Coronary artery (tissue), 2 donors: ENCODE results near the gene LEFTY1.

Experiments
- DNase-seq: peaks from one replicate; pipeline ENCODE4 v3.0.0-alpha.2; 2017; ENCODE audit warnings: low spot score
- H3K27ac ChIP-seq, 2 donors: fragments of 200-600 bp; sonication (generic); one replicate each; pipeline ENCODE4 v1.5.1; 2016 to 2019
- H3K4me3 ChIP-seq: fragments of 200-600 bp; sonication (generic); 2 replicates; pipeline ENCODE4 v1.5.1; 2016; ENCODE audit warnings: mild to moderate bottlenecking, moderate library complexity
- TF ChIP-seq, protein P1 (sequence below): fragments of 200-600 bp; sonication (generic); IDR thresholded peaks from one replicate; pipeline ENCODE4 v1.5.1; 2019; ENCODE audit warnings: antibody characterized with exemption

Gene LEFTY1

DNA sequence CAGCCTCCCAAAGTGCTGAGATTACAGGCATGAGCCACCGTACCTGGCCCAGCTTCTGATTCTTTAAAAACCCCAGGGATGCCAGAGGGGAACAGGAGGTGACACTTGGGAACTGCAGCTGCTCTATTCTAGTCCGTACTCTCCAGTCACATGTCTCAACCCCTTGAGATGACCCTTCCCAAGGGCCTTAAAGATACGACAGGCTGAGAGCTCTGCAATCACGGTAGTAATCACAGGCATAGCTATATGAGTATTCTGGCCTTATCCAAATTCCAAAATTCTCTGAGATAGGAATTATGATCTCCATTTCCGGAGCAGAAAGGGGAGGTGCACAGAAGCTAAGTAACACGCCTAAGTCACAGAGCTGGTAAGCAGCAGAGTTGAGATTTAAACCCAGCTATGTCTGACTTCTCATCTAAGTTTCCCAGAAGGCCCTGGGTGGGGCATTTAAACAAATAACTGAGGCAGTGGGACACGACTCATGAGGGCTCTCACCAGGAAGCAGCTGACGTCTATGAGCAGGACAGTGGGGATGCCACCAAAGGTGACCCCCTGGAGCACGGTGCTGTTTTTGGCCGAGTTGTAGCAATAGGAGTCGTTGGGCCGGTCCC, 11.9 kb downstream of the LEFTY1 start:
- Histone ChIP-seq H3K4me3 (peak overlapping the region; percentile 28), H3K27ac (peak overlapping the region; percentile 49 to 93)
- TF ChIP-seq, protein P1, sequence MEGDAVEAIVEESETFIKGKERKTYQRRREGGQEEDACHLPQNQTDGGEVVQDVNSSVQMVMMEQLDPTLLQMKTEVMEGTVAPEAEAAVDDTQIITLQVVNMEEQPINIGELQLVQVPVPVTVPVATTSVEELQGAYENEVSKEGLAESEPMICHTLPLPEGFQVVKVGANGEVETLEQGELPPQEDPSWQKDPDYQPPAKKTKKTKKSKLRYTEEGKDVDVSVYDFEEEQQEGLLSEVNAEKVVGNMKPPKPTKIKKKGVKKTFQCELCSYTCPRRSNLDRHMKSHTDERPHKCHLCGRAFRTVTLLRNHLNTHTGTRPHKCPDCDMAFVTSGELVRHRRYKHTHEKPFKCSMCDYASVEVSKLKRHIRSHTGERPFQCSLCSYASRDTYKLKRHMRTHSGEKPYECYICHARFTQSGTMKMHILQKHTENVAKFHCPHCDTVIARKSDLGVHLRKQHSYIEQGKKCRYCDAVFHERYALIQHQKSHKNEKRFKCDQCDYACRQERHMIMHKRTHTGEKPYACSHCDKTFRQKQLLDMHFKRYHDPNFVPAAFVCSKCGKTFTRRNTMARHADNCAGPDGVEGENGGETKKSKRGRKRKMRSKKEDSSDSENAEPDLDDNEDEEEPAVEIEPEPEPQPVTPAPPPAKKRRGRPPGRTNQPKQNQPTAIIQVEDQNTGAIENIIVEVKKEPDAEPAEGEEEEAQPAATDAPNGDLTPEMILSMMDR, result no peak
- DNase-seq, result no peak

DNA sequence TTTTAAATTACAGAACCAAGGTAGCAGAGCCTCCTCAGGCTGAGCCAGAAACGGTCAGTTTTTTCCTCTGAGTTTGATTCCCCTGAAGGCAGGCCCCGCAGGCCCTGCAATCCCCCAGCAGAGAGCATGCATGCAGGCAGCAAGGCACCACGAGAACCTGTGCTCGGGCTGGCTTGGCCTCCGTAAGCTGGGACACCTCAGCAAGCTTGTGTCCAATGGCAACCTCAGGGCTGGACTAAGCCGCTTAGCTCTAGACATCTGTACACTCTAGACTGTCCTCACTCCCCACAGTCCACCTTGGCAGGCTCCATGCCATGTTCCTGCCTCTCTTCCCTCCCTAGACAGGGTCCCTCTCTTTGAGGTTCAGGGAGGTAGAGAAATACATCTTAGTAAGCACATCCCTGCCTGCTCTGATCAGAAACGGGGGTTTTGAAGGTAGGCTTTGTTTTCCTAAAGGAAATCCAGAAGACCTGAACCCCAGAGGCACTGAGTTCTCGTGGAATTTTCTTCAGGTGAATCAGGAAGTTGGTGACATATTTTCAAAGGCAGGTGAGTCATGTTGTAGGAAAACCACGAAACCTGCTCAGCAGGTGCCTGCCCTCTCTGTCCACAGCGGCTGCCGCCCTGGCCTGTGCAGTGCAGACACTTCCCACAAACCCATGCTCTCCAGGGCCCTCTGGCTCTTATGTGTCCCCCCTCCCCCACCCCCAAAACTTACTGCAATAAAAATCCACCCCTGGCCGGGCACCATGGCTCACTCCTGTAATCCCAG, 13.7 kb downstream of the LEFTY1 start:
- no peak overlapping the region for H3K4me3 ChIP-seq
- no peak for DNase-seq
- TF ChIP-seq, protein P1, result no peak
- no peak overlapping the region for H3K27ac ChIP-seq

DNA sequence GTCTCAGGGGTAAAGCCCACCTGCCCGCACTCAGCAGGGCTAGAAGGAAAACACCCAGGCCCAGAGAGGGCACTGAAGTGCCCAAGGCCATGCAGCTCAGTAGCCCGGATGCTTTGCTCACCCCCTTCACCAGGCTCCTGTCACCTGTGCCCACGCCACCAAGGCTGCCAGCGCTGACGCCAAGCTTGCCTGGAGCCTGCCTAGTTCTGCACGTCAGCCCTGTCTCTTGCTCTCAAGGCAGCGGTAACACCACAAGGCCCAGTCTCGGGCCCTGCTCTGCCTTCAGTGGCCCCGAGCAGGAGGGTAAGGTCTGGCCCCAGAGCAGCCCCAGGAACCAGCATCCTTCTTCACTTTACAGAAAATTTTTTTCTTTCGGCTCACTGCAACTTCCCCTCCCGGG, 14.5 kb downstream of the LEFTY1 start:
- Histone ChIP-seq H3K27ac (no peak overlapping the region), H3K4me3 (no peak overlapping the region)
- DNase-seq, result no peak
- TF ChIP-seq, protein P1, result no peak

DNA sequence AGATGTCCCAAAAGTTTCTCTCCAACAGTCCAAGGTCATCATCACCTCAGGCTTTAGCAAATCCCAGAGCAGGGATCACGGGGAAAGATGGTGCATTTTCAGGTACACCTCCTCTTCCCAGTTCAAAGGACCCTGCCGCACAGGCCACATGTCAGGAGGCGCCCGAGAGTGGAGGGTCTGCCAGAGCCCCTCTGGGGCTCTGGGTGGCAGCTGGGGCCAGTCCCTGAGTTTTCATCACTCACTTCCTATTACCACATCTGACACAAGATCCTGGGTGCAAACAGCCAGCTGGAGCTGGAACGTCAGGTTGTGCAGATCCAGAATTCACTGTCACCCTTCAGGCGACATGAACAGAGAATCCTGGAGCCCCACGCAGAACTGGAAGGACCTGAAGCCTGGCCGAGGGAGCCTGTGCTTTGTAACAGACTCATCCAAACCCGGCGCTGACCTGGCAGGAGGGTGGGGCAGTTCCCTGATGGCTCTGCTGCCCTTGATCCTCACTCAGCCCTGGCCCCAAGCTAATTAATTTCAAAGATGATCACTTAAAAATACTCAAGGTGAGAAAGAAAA, 15.6 kb downstream of the LEFTY1 start:
- no peak overlapping the region for H3K27ac ChIP-seq
- TF ChIP-seq, protein P1, result no peak
- no peak for DNase-seq
- H3K4me3 ChIP-seq, result no peak overlapping the region

DNA sequence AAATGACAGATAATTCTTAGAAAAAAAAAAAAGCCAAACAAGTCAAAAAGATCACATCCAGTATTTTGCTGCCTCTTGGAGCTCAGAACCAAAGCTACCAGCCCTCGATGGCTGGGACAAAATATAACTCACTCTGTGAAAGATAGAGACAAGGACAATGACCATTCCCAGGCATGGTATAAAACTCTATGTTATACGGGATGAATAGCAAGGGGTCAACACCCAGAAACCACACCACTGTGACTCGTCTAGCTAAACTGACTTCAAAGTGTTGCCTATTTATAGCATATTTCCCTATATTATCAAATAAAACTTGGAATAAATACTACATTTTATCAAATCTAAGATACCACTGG, 16.9 kb downstream of the LEFTY1 start:
- H3K4me3 ChIP-seq, result no peak overlapping the region
- H3K27ac ChIP-seq, result no peak overlapping the region
- TF ChIP-seq, protein P1, result no peak
- no peak for DNase-seq

DNA sequence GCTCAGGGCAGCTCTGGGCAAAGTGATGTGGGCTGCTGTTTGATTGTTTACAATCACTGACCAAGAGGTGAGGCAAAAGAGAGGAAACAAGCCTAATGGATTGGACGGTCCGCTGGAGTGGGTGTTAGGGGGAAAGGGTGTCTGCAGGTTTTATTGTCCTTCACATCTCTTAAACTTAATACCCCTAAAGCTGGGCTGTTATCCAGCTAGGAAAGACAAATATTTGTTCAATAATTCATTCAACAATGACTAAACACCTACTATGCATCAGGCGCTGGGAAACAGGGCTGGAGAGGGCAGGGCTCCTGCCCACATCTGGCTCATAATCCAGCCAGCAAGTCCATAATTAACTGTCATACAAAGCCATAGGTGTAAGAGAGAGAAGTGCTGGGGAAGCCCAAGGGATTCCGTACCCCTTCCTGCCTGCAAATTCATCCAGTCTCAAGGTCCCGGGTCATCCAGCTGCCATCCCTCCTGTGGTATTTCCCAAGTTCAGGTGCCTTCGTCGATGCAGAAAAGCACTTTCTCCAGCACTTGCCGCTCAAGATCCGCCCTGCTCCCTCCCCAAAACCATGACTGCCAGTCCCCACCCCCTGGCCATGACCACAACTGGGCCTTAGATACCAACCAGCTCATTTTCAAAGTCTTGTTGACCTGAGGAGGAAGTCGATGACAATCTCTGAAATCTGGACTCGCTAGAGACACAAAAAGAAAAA, 17.4 kb downstream of the LEFTY1 start:
- TF ChIP-seq, protein P1, result no peak
- DNase-seq, result no peak
- H3K27ac ChIP-seq, result no peak overlapping the region

More for the DNA sequence above, 17.4 kb downstream of the LEFTY1 start:
- no peak overlapping the region for H3K4me3 ChIP-seq
